OCI-LY7 (cell line): Measurements from ENCODE around the gene KIF16B. TPM values are rescaled to one million over a fixed set of nuclear protein-coding genes. Genes with fewer than 3 reads are reported as not detected.

Source experiments
- BruUV-seq: library from RNA; stranded (reverse); fragments of 400-500 nt; replicated peaks from 2 replicates; lab custom pipeline; 2021; lab: Mats Ljungman, UMichigan
- CTCF ChIA-PET: fragments of 300-600 bp; sonication (Branson Sonifier 250); formaldehyde crosslinking; loops from one replicate; lab custom pipeline; 2022; ENCODE audit warnings: antibody characterized with exemption; ENCODE audit not compliant: unreplicated experiment; lab: Charles Lee
- POLR2A ChIA-PET: fragments of 300-600 bp; sonication (Branson Sonifier 250); formaldehyde crosslinking; loops from one replicate; lab custom pipeline; 2022; ENCODE audit warnings: antibody characterized with exemption; lab: Charles Lee
- DNase-seq: peaks from one replicate; pipeline ENCODE4 v3.0.0-alpha.2; 2015; ENCODE audit warnings: low spot score
- H2AFZ ChIP-seq: fragments of 200-600 bp; sonication (generic), shearing (Covaris generic); 2 replicates; pipeline ENCODE4 v1.6.1; 2014; ENCODE audit warnings: mild to moderate bottlenecking, antibody characterized with exemption, low read length, moderate library complexity
- H3K27ac ChIP-seq: fragments of 200-600 bp; sonication (generic); 2 replicates; pipeline ENCODE4 v1.5.1; 2014; ENCODE audit warnings: mixed run types, low read depth, mild to moderate bottlenecking, moderate library complexity, low read length, inconsistent platforms; ENCODE audit not compliant: poor library complexity, severe bottlenecking
- H3K36me3 ChIP-seq: fragments of 200-600 bp; sonication (generic); 2 replicates; pipeline ENCODE4 v1.6.1; 2014; ENCODE audit warnings: mild to moderate bottlenecking, antibody characterized with exemption, low read length, moderate library complexity, mixed read lengths; ENCODE audit not compliant: insufficient read depth
- H3K4me1 ChIP-seq: fragments of 200-600 bp; sonication (generic); 2 replicates; pipeline ENCODE4 v1.5.1; 2014; ENCODE audit warnings: mild to moderate bottlenecking, low read length; ENCODE audit not compliant: insufficient read depth, poor library complexity, severe bottlenecking
- H3K4me2 ChIP-seq: fragments of 200-600 bp; sonication (generic); 2 replicates; pipeline ENCODE4 v1.6.1; 2014; ENCODE audit warnings: mild to moderate bottlenecking, low read length
- H3K4me3 ChIP-seq: fragments of 200-600 bp; sonication (generic); 2 replicates; pipeline ENCODE4 v1.5.1; 2014; ENCODE audit warnings: mild to moderate bottlenecking, low read depth, low read length; ENCODE audit not compliant: poor library complexity, severe bottlenecking
- H3K79me2 ChIP-seq: fragments of 200-600 bp; sonication (generic); 2 replicates; pipeline ENCODE4 v1.6.1; 2016; ENCODE audit warnings: low read depth, mild to moderate bottlenecking, low read length, moderate library complexity, mixed read lengths; ENCODE audit not compliant: insufficient read depth
- H3K9me2 ChIP-seq: fragments of 200-600 bp; sonication (generic); 2 replicates; pipeline ENCODE4 v1.6.1; 2016; ENCODE audit warnings: mild to moderate bottlenecking, low read length, mixed read lengths; ENCODE audit not compliant: insufficient read depth
- H3K9me3 ChIP-seq: fragments of 200-600 bp; sonication (generic); 2 replicates; pipeline ENCODE4 v1.6.1; 2014; ENCODE audit warnings: mild to moderate bottlenecking, mixed run types, low read length, mixed read lengths
- H4K20me1 ChIP-seq: fragments of 200-600 bp; sonication (generic); 2 replicates; pipeline ENCODE4 v1.6.1; 2014; ENCODE audit warnings: mild to moderate bottlenecking, antibody characterized with exemption, low read length, moderate library complexity, mixed read lengths; ENCODE audit not compliant: insufficient read depth
- EZH2phosphoT487 ChIP-seq: fragments of 200-600 bp; sonication (generic); IDR thresholded peaks from 2 replicates; pipeline ENCODE4 v1.6.1; 2018; ENCODE audit warnings: low read depth, borderline replicate concordance, mild to moderate bottlenecking, mixed run types, antibody characterized with exemption, low read length, moderate library complexity, mixed read lengths
- intact Hi-C: fragments of 100-400 bp; cut with micrococcal nuclease; formaldehyde crosslinking; loops from one replicate; pipeline ENCODE4 v1.10.0; 2022; ENCODE audit not compliant: unreplicated experiment
- total RNA-seq, 2 experiments: library from RNA; depleted of rRNA in 1 of 2; stranded (reverse); fragments of >200 nt in 1 of 2; shearing (Covaris generic) in 1 of 2; gene quantifications; 2 replicates each; pipeline ENCODE4 v1.2.3, GENCODE V29; 2014 to 2022
- TF ChIP-seq, protein P1 (sequence below): fragments of 200-600 bp; sonication (generic); conservative IDR thresholded peaks from 2 replicates; pipeline ENCODE4 v1.5.1; 2014; ENCODE audit warnings: mild to moderate bottlenecking, antibody characterized with exemption, low read length, moderate library complexity, mixed read lengths

The KIF16B gene
- total RNA-seq, 2 experiments from 2014 or later, result 6.2 to 11.2 TPM

GRCh38 chr20:16554766-16555543 is 18.3 kb downstream of the KIF16B start:
- ChIA-PET CTCF (no interaction called here), POLR2A (no interaction called here)
- DNase-seq, result no peak
- intact Hi-C loops, result no loop called here
- Histone ChIP-seq H3K9me2 (no peaks in the 10 kb centered on the region), H3K4me1 (no peaks in the 10 kb centered on the region), H2AFZ (no peak overlapping the region), H3K9me3 (no peaks in the 10 kb centered on the region), H3K4me2 (no peak overlapping the region), H3K4me3 (no peak overlapping the region), H4K20me1 (no peaks in the 10 kb centered on the region), H3K36me3 (no peaks in the 10 kb centered on the region), H3K27ac (no peak overlapping the region), H3K79me2 (no peaks in the 10 kb centered on the region)
- TF ChIP-seq, protein P1, sequence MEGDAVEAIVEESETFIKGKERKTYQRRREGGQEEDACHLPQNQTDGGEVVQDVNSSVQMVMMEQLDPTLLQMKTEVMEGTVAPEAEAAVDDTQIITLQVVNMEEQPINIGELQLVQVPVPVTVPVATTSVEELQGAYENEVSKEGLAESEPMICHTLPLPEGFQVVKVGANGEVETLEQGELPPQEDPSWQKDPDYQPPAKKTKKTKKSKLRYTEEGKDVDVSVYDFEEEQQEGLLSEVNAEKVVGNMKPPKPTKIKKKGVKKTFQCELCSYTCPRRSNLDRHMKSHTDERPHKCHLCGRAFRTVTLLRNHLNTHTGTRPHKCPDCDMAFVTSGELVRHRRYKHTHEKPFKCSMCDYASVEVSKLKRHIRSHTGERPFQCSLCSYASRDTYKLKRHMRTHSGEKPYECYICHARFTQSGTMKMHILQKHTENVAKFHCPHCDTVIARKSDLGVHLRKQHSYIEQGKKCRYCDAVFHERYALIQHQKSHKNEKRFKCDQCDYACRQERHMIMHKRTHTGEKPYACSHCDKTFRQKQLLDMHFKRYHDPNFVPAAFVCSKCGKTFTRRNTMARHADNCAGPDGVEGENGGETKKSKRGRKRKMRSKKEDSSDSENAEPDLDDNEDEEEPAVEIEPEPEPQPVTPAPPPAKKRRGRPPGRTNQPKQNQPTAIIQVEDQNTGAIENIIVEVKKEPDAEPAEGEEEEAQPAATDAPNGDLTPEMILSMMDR, result no peak
- TF ChIP-seq EZH2phosphoT487, result no peak
- no TSS peak for BruUV-seq

- DNase-seq, result no peak
- Histone ChIP-seq H3K9me2 (no peaks in the 10 kb centered on the region), H3K9me3 (no peaks in the 10 kb centered on the region), H3K36me3 (no peaks in the 10 kb centered on the region), H3K4me3 (no peak overlapping the region), H2AFZ (no peak overlapping the region), H3K4me2 (no peak overlapping the region), H4K20me1 (no peaks in the 10 kb centered on the region), H3K79me2 (no peaks in the 10 kb centered on the region), H3K27ac (no peak overlapping the region), H3K4me1 (no peaks in the 10 kb centered on the region)
- no TSS peak for BruUV-seq
- TF ChIP-seq, protein P1, result no peak
- TF ChIP-seq EZH2phosphoT487, result no peak
- intact Hi-C loops, result no loop called here
- CTCF ChIA-PET, result no interaction called here
- POLR2A ChIA-PET, result no interaction called here
These were observed 19.6 kb downstream of the KIF16B start for GRCh38 chr20:16553684-16554083.

- no TSS peak for BruUV-seq
- ChIA-PET CTCF (no interaction called here), POLR2A (no interaction called here)
- TF ChIP-seq EZH2phosphoT487, result no peak
- TF ChIP-seq, protein P1, result no peak
- intact Hi-C loops, result no loop called here
- Histone ChIP-seq H3K4me2 (no peak overlapping the region), H3K4me1 (no peaks in the 10 kb centered on the region), H3K4me3 (no peak overlapping the region), H2AFZ (no peak overlapping the region), H3K9me3 (no peaks in the 10 kb centered on the region), H4K20me1 (no peaks in the 10 kb centered on the region), H3K9me2 (no peaks in the 10 kb centered on the region), H3K79me2 (no peaks in the 10 kb centered on the region), H3K27ac (no peak overlapping the region), H3K36me3 (no peaks in the 10 kb centered on the region)
- DNase-seq, result no peak
These were observed 20.1 kb downstream of the KIF16B start for GRCh38 chr20:16553101-16553500.
